COLO668 (cell line): ENCODE results near the gene GNG13.
"Not testable (repeated sequence)": the region's sequence is repeated elsewhere in the genome, so short reads cannot be mapped to it uniquely, and the experiment has no call there.

ENCODE experiments used
- DNase-seq: peaks from one replicate; lab custom pipeline; 2025; ENCODE audit not compliant: unreplicated experiment; lab: John Stamatoyannopoulos, UW

GNG13 gene

DNA sequence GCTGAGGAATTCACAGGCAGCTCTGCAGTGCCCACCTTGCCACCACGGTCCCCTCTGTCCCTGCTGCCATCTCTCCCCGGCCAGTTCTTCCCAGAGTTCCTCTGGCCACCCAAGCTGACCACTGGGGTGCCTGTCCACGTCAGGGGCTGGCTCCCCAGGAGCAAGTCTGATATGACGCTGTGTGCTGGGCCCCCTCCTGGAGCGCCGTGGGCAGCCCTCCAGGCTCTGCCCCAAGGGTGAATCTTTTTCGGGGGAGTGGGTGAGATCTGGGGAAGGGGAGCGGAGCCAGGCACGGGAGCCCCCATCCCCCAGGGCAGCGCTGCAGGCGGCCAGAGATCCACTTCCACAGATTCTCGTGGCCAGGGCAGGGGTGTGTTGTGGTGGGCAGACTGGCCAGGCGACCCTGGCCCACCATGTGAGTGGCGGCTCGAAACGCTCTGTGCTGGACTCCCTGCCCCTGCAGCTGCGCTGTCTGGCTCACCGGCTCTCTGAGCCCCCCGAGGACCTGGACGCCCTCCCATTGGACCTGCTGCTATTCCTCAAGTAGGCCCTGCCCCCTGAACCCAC is 36.3 kb downstream of the GNG13 start:
- no peak for DNase-seq

DNA sequence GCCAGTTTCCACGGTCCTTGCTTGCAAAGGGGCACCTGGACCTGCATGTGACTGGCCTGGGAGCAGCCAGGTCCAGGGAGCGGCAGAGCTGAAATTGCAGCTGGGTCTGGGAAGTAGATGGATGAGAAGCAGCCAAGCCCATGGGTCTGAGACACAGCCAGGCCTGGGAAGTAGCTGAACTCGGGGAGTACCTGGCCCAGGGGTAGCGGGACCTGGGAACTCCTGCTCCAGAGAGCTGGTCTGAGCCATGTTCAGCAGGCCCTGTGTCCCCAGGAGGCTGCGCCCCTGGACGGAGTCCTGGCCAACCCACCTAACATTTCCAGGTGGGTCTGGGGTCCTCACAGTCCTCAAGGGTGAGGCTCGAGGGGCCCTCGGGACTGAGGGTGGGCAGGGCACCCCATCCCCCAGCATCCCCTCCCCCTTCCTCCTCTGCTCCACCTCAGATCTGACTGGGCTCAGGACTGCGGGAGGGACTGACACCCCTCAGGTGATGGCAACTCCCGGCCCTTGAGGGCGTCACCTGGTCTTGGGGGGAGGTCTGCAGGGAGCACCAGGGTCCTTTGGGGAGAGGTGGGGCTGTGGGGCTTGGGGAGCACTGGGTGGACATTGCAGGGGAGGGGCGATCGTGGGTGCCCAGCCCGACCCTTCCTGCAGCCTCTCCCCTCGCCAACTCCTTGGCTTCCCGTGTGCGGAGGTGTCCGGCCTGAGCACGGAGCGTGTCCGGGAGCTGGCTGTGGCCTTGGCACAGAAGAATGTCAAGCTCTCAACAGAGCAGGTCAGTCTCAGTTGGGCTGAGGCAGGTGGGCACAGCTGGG is 37.0 kb downstream of the GNG13 start:
- no peak for DNase-seq

DNA sequence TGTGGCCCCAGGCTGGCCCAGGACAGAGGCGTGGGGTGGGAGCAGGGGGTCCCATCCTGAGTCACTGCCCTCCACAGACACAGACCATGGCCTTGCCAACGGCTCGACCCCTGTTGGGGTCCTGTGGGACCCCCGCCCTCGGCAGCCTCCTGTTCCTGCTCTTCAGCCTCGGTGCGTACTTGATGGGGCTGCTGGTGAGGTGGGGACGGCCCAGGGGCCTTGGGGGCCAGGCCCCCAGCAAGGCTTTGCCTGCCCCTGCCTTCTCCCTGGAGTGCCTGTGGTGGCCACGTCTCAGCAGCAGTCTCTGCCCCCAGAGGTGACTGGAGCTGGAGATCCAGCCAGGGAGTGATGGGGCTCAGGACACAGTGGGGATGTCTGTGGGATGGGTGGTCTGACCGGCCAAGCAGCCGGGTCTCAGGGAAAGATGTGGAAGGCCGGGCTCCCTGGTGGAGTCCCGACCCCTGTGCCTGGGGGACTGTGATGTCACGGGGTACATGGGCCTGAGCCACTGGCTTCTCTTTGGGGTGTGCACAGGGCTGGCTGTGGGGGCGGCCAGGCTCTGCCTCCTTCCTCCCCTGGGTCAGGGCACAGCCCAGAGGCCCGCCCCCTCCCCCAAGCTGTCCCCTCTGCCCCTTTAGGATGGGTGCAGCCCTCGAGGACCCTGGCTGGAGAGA is 37.8 kb downstream of the GNG13 start:
- no peak for DNase-seq

DNA sequence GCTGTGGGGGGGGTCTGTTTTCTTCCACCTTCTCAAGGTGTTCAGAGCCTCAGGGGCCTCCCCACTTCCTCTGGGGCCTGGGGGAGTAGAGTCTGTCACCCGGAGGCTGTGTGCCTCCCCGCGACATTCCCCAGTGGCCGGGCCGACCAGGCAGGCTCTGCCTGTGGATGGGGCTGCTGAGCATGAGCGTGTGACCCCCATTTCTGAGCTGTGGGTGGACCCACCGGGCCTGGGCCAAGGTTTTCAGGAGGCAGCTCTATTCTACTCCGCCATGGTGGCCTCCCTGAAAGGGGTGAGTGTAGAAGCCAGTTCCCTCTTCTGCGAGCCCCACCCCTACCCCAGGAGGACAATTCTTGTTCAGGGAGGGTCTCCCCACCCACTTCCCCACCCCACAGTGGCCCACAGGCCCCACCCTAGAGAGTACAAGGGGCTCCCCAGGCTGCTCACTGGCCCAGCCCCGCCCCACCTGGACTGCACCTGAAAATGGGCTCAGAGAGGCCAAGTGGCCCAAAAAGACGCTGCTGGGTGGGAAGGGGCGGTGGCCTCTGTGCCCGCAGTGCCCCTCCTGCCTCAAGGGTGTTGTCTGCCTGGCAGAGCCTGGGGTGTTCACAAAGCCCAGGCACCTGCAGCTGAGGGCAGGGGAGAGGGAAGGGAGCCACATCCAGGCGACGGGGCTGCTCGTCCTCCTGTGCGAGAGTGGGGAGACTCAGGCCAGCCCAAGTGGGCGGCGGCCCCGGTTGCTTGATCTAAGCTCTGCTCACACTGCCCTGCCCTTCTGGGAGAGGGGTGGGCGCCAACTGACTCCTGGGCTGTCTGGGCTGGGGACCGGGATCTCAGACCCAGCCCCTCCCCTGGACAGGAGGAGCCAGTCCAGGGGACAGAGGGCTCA is 38.7 kb downstream of the GNG13 start:
- DNase-seq = no peak

DNA sequence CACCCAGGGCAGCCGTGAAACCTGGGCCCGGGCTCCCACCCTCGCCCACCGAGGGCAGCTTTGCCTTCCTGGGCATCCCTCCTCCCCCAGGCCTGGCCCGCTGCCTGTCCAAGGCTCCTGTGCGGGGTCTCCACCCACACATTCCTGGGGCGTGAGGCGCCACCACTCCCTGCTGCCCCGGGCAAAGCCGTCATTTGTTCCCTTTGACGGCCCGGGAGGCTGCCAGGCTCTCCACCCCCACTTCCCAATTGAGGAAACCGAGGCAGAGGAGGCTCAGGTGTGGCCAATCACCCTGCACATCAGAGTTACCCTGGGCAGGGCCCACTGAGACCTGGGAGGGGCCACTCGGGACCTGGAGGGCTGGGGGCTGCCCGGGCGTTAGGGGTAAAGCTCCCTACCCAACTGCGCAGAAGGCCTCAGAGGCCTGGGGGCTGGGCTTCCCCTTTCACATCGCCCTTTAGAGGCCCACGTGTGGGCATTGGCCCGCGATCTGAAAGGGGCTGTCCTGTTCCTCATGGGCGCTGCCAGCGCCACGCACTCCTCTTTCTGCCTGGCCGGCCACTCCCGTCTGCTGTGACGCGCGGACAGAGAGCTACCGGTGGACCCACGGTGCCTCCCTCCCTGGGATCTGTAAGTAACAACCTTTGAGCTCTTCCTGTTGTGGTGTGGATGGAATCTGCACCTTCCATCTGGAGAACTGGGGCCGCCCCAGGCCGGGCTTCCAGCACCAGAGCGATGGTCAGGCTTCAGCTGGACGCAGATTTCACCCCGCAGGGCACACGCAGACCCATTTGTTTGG is 39.8 kb downstream of the GNG13 start, which contains the start of gene MSLN:
TSS of gene MSLN (plus strand) at position 190 of the 799 bp plus-strand sequence. CDS start 1,947 bp downstream, outside the sequence.
- no peak for DNase-seq

DNA sequence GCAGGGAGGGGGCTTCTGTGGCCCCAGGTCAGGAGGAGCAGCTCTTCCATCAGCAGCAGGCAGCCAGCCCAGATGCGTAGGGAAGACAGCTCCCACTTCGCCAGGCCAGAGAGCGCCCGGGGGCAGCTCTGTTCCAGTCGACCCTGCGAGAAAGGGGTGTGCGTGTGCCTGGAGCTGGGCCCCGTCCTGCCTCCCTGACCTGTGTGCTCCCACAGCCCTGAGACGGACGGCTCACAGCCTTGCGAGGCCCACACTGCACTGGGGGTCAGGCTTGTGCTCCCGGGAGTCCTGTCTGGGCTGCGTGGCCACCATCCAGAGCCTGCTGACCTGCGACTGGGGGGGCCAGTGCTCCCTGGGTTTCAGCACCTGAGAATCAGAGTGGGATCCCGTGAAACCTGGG is 40.5 kb downstream of the GNG13 start:
- DNase-seq = no peak

DNA sequence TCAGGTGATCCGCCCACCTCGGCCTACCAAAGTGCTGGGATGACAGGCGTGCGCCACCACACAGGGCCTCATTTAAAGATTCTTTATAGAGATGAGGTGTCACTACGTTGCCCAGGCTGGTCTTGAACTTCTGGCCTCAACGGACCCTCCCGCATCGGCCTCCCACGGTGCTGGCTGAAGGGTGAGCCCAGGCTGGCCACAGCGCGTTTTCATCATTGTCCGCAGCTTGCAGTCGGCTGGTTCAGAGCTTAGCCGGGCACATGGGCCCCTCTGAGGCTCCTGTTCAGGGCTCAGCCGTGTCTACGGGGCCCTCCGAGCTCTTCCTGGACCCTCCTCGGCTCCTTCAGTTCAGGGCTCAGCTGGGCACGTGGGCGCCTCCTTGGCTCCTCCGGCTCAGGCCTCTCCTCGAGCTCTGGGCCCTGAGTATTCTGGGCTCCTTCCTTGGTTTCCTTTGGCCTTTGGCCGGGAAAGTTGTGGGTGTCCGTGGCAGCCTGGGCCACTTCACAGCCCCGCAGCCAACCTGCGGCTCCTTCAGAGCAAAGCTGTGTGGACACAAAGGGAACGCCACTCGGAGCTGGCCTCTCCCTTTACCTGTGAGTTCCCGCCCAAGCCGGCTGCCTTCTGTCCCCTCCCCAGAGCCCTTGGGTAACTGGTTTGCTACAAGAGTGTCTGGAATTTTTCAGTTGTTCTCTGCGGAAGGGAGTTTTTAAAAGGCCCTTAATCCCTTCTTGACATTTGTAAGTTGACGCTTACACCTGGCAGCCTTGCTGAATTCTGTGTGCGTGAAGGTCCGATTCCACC is 41.2 kb downstream of the GNG13 start:
- DNase-seq = no peak

DNA sequence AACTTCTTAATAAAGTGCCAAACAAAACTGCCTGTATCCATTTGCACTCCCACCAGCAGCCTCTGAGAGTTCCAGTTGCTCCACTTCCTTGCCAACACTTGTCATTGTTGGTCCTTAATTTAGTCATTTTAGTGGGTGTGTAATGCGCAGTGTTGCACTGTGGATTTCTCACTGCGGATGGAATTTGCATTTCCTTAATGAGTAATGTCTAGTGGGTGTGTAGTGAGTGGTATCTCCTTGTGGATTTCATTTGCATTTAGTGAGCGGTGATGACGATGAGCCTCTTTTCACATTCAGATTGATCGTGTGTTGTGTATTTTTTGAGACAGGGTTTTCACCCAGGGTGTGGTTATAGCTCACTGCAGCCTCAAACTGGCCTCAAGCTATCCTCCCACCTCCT is 44.1 kb downstream of the GNG13 start:
- DNase-seq = no peak

DNA sequence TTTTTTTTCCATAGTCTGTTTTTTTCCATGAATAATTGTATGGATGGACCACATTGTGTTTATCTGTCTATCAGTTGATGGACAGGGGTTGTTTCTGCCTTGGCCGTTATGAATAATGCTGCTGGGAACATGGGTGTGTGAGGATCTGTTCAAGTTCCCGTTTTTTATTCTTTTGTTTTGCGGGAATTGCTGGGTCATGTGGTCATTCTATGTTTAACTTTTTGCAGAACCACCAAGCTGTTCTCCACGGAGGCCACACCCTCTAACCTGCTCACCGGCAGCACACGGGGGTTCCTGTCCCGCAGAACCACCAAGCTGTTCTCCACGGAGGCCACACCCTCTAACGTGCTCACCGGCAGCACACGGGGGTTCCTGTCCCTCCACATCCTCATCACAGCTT is 45.9 kb downstream of the GNG13 start:
- no peak for DNase-seq

DNA sequence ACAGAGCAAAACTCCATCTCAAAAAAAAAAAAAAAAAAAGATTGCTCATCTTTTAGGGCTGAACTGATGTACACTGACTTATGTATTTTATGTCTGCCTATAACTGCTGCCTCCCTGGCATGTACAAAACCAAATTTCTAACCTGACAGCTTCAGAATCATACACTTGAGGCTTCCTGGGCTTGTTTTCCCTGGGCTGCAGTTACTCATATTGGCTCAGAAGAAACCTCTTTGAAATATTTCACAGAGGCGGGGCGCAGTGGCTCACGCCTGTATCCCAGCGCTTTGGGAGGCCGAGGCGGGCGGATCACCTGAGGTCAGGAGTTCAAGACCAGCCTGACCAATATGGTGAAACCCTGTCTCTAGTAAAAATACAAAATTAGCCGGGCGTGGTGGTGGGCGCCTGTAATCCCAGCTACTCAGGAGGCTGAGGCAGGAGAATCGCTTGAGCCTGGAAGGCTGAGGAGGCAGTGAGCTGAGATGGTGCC is 46.4 kb downstream of the GNG13 start:
- not testable (repeated sequence) for DNase-seq

DNA sequence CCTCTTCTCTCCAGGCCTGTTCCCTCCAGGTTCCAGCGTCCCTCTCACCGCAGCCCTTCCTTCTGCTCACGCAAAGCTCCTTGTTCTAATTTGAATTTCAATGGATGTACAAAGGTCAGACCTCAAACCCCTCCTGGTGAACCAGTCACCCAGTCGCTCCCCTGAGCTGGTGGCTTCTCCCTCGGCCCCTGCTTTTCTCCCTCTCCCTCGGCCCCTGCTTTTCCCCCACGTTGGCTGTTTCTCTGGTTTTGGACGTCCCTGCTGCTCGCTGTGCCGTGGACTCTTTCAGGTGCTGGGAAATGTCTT is 48.6 kb downstream of the GNG13 start:
- DNase-seq = no peak

DNA sequence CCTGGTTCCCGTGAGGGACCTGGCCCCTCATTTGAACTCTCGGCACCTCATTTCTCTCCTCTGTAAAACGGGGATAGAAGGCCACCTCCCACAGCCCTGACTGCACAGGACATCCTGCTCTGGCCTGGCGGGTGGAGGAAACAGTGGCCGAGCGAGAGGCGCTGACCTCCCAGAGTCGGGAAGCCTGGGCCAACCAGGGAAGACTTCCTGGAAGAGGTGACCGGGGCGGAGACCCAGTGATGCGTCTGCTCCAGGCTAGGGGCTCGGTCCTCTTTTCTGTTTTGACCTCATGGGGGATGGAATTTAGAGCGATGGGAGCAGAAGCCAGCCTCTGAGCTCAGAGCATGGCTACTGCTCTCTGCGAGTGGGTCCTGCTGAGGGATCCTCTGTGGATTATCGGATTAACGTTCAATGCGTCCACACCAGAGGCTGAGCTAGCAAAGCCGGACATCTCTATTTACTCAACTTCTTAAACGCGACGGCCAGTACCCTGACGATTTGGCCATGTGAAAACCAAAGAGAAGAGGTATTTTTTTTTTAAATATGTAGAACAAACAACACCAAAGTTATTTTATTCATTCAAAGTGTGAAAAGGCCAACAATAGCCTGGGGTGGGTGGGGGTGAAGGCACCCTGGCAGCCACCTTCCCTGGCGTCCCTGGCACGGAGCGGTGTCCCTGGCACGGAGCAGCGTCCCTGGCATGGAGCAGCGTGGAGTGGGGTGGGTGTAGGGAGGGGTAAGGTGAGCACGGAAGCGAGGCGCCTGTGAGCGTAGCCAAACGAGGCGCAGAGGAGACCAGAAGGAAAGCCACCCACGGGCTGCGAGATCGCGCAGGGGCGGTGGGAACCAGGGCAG is 49.2 kb downstream of the GNG13 start:
- no peak for DNase-seq

DNA sequence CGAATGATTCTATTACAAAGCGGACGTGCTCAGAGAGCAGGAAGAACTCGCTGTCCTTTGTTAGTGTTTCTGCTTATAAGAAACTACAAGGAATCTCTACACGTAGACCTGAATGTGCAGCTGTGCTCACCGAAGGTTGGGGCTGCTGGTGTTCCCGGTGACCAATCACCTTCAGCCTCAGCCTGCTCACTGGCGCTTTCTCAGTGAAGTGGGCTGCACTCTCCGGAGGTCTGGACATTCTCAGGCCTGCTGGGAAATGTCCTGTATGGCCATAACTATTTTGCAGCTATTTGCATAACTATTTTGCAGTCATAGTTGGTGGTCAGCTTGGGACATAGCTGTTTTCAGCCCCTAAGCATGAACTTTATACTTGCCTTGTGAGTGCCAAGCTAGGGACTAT is 50.0 kb downstream of the GNG13 start:
- DNase-seq = no peak

DNA sequence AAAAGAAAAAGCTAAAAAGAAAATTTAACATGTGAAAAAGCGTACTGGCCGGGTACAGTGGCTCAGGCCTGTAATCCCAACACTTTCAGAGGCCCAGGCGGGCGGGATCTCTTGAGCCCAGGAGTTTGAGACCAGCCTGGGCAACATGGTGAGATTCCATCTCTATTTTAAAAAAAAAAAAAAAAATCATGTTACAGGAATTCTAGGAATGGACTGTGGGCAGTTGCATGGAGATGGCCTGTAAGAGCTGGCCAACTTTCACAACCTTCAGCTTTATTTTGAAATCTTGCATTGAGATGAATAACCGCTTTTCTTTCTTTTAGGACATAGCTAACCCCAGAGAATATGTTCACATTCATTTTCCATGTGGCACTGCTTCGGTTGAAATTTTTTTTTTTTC is 51.5 kb downstream of the GNG13 start:
- DNase-seq = no peak
